ENCODE measurements around the gene HUS1B.

- TF ChIP-seq, protein P1, sequence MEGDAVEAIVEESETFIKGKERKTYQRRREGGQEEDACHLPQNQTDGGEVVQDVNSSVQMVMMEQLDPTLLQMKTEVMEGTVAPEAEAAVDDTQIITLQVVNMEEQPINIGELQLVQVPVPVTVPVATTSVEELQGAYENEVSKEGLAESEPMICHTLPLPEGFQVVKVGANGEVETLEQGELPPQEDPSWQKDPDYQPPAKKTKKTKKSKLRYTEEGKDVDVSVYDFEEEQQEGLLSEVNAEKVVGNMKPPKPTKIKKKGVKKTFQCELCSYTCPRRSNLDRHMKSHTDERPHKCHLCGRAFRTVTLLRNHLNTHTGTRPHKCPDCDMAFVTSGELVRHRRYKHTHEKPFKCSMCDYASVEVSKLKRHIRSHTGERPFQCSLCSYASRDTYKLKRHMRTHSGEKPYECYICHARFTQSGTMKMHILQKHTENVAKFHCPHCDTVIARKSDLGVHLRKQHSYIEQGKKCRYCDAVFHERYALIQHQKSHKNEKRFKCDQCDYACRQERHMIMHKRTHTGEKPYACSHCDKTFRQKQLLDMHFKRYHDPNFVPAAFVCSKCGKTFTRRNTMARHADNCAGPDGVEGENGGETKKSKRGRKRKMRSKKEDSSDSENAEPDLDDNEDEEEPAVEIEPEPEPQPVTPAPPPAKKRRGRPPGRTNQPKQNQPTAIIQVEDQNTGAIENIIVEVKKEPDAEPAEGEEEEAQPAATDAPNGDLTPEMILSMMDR (IDR thresholded peaks at IDR 0.05), result no peak
- TF ChIP-seq POLR2A (IDR thresholded peaks at IDR 0.05) (no peak), EP300 (IDR thresholded peaks at IDR 0.05) (no peak), POLR2AphosphoS5 (IDR thresholded peaks at IDR 0.05) (no peak)
Observed at GRCh38 chr6:650098-650497, 6.8 kb downstream of the HUS1B start.
